ENCODE results near the gene MSMO1.

DNA sequence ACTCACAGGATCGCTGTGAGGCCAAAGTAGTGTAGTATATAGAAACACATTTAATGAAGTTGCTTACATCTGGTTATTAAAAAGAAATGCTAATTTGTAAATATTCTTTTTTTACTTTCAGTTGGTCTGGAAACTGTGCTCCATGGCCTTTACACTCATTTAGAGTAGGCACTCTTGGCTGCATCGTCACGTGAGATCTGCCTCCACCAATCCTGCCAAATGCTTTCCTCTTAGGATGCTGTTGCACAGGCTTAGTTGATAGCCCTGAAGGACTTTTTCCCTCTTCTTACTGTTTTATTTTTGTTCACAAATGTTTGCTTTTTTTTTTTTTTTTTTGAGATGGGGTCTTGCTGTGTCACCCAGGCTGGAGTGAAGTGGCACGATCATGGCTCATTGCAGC, 57.7 kb downstream of the MSMO1 start:
- TF ChIP-seq, protein P1, sequence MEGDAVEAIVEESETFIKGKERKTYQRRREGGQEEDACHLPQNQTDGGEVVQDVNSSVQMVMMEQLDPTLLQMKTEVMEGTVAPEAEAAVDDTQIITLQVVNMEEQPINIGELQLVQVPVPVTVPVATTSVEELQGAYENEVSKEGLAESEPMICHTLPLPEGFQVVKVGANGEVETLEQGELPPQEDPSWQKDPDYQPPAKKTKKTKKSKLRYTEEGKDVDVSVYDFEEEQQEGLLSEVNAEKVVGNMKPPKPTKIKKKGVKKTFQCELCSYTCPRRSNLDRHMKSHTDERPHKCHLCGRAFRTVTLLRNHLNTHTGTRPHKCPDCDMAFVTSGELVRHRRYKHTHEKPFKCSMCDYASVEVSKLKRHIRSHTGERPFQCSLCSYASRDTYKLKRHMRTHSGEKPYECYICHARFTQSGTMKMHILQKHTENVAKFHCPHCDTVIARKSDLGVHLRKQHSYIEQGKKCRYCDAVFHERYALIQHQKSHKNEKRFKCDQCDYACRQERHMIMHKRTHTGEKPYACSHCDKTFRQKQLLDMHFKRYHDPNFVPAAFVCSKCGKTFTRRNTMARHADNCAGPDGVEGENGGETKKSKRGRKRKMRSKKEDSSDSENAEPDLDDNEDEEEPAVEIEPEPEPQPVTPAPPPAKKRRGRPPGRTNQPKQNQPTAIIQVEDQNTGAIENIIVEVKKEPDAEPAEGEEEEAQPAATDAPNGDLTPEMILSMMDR (IDR thresholded peaks at IDR 0.05; ENCODE audit: control extremely low read depth in 1 of 3, insufficient read depth in 1 of 3, low read depth in 1 of 3, low read length in 3 of 3): no peak
- TF ChIP-seq EZH2 (IDR thresholded peaks at IDR 0.05; ENCODE audit: low read depth, low read length, severe bottlenecking) (no peak), FOSL1 (IDR thresholded peaks at IDR 0.05; ENCODE audit: insufficient read depth, low read depth, low read length) (no peak), POLR2AphosphoS5 (IDR thresholded peaks at IDR 0.05; ENCODE audit: low read depth, low read length) (no peak), RFX5 (IDR thresholded peaks at IDR 0.05; ENCODE audit: borderline replicate concordance, low read depth, low read length) (no peak), POLR2A (IDR thresholded peaks at IDR 0.05; ENCODE audit: control extremely low read depth in 1 of 2, low read depth in 2 of 2, low read length in 2 of 2) (no peak)
